ENCODE measurements around the gene GRAMD1B. TPM values are rescaled to one million over a fixed set of nuclear protein-coding genes. Genes with fewer than 3 reads are reported as not detected.
"Not testable (repeated sequence)": the region's sequence is repeated elsewhere in the genome, so short reads cannot be mapped to it uniquely, and the experiment has no call there.

Gene GRAMD1B
- total RNA-seq, 4 donors from 2014 or later, result 0.61 to 1.7 (median 1.1) TPM

GRCh38 chr11:123519055-123519796 lies 89.2 kb downstream of the GRAMD1B start:
- H3K36me3 ChIP-seq, result no peaks in the 10 kb centered on the region
- 40 to 56% methylated on average over 6 to 11 of the region's 11 CpGs for WGBS, 2 donors

DNA sequence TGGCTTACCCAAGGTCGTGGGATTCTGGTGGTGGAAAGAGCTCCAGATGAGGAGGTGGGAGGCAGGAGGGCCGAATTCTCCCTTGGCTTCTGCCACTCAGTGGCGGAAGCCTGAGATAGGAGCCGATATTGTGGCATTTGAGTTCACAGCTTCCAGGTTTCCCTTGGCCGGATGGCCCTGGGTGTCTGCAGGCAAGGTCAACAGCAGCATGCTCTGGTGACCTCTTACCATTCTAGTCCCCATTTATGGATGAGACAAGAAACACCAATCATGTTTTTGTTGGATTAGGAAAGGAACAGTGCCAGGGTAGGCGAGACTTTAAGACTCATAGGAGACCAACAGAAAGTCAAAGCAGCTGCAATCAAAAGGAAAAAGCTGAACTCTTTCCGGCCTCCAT lies 89.7 kb downstream of the GRAMD1B start:
- intact Hi-C loops (cut with DNase I), result no loop called here
- Histone ChIP-seq H3K4me3 (no peak overlapping the region), H3K36me3 (no peaks in the 10 kb centered on the region), H3K27me3 (peaks cover 0 to 30% (median 0%) of the 10 kb centered on the region in 4 donors), H3K27ac (no peak overlapping the region), H3K9me3 (peaks cover 0 to 4% (median 0%) of the 10 kb centered on the region in 3 donors), H3K4me1 (peaks cover 6 to 21% (median 8%) of the 10 kb centered on the region in 3 donors)
- no peak for DNase-seq
- 84 to 87% methylated on average over 7 of the region's 7 CpGs for WGBS, 2 donors
- no peak for TF ChIP-seq POLR2A (IDR thresholded peaks at IDR 0.05)
- TF ChIP-seq, protein P1, sequence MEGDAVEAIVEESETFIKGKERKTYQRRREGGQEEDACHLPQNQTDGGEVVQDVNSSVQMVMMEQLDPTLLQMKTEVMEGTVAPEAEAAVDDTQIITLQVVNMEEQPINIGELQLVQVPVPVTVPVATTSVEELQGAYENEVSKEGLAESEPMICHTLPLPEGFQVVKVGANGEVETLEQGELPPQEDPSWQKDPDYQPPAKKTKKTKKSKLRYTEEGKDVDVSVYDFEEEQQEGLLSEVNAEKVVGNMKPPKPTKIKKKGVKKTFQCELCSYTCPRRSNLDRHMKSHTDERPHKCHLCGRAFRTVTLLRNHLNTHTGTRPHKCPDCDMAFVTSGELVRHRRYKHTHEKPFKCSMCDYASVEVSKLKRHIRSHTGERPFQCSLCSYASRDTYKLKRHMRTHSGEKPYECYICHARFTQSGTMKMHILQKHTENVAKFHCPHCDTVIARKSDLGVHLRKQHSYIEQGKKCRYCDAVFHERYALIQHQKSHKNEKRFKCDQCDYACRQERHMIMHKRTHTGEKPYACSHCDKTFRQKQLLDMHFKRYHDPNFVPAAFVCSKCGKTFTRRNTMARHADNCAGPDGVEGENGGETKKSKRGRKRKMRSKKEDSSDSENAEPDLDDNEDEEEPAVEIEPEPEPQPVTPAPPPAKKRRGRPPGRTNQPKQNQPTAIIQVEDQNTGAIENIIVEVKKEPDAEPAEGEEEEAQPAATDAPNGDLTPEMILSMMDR (IDR thresholded peaks at IDR 0.05), result no peak

More at GRCh38 chr11:123519055-123519796, 89.2 kb downstream of the GRAMD1B start:
- peak overlapping the region in 1 of 4 donors; percentile 9 for H3K27ac ChIP-seq
- H3K4me3 ChIP-seq, result no peak overlapping the region
- no peak for DNase-seq
- TF ChIP-seq POLR2A (IDR thresholded peaks at IDR 0.05), result no peak
- TF ChIP-seq, protein P1 (IDR thresholded peaks at IDR 0.05), result peak in 1 of 6 experiments; percentile 3
- peaks cover 6 to 16% (median 8%) of the 10 kb centered on the region in 3 donors for H3K4me1 ChIP-seq
- intact Hi-C loops (cut with DNase I), result no loop called here
- peaks cover 0 to 4% (median 0%) of the 10 kb centered on the region in 3 donors for H3K9me3 ChIP-seq
- peaks cover 0 to 31% (median 0%) of the 10 kb centered on the region in 4 donors for H3K27me3 ChIP-seq

DNA sequence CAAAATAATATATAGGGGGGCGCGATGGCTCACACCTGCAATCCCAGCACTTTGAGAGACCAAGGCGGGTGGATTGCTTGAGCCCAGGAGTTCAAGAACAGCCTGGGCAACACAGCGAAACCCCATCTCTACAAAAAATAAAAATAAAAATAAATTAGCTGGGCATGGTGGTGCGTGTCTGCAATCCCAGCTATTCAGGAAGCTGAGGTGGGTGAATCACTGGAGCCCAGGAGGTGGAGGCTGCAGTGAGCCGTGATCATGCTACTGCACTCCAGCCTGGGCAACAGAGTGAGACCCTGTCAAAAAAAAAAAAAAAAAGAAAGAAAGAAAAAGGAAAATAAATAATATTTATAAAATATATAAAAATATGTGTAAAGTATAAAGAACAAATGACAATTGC lies 90.4 kb downstream of the GRAMD1B start:
- H3K27ac ChIP-seq; H3K4me3 ChIP-seq; intact Hi-C loops (cut with DNase I); DNase-seq; H3K36me3 ChIP-seq; H3K9me3 ChIP-seq: not testable (repeated sequence)
- Histone ChIP-seq H3K27me3 (peaks cover 0 to 35% (median 0%) of the 10 kb centered on the region in 4 donors), H3K4me1 (peaks cover 6 to 27% (median 12%) of the 10 kb centered on the region in 3 donors)
- WGBS, 2 donors, result 94 to 95% methylated on average over 6 of the region's 6 CpGs

GRCh38 chr11:123521001-123521400 lies 90.9 kb downstream of the GRAMD1B start:
- TF ChIP-seq, protein P1 (IDR thresholded peaks at IDR 0.05), result no peak
- no peak for TF ChIP-seq POLR2A (IDR thresholded peaks at IDR 0.05)
- Histone ChIP-seq H3K9me3 (peaks cover 0 to 4% (median 0%) of the 10 kb centered on the region in 3 donors), H3K4me1 (peaks cover 6 to 33% (median 15%) of the 10 kb centered on the region in 3 donors), H3K4me3 (no peak overlapping the region), H3K27ac (no peak overlapping the region), H3K36me3 (no peaks in the 10 kb centered on the region), H3K27me3 (peaks cover 0 to 40% (median 0%) of the 10 kb centered on the region in 4 donors)
- DNase-seq, result no peak
- intact Hi-C loops (cut with DNase I), result no loop called here
- 77 to 81% methylated on average over 3 of the region's 3 CpGs for WGBS, 2 donors

DNA sequence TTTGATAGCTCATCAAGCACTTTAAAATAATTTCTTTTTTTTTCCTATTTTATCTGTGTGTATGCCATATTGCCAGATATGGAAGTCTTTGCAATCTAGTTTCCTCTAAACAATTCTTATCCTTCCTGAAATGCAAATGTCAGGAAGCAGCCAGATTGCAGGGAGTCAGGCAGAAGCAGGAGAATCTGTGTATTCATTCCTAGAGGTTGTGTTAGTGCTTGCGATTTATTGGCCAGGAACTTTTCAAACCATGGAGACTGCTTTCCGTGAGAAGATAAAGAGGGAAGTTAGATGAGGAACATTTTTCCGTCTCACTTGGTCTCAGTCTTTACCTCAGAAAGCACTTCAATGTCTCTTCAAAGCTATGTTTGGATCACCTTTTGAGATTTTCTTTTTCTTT lies 91.9 kb downstream of the GRAMD1B start:
- H3K36me3 ChIP-seq, result no peaks in the 10 kb centered on the region
- no peak for TF ChIP-seq POLR2A (IDR thresholded peaks at IDR 0.05)
- TF ChIP-seq, protein P1 (IDR thresholded peaks at IDR 0.05), result no peak
- peaks cover 0 to 44% (median 0%) of the 10 kb centered on the region in 4 donors for H3K27me3 ChIP-seq
- intact Hi-C loops (cut with DNase I), result no loop called here
- 63 to 91% methylated on average over 3 of the region's 3 CpGs for WGBS, 2 donors
- H3K4me1 ChIP-seq, result peaks cover 6 to 35% (median 15%) of the 10 kb centered on the region in 3 donors
- H3K27ac ChIP-seq, result no peak overlapping the region
- no peak overlapping the region for H3K4me3 ChIP-seq
- no peak for DNase-seq
- H3K9me3 ChIP-seq, result peaks cover 0 to 4% (median 0%) of the 10 kb centered on the region in 3 donors

Measured in esophagus squamous epithelium (tissue), 5 donors.